HG03280 (cell line): ENCODE data around the gene TRAF6.
A peak's percentile ranks its signal among the peaks of the same experiment; 100 is the strongest.

Experiments used
- ATAC-seq: cut with Tn5 transposase; IDR thresholded peaks from one replicate; pipeline ENCODE4 v1.9.1; 2021; ENCODE audit warnings: mild to moderate bottlenecking, moderate library complexity; ENCODE audit not compliant: unreplicated experiment

TRAF6 gene

DNA sequence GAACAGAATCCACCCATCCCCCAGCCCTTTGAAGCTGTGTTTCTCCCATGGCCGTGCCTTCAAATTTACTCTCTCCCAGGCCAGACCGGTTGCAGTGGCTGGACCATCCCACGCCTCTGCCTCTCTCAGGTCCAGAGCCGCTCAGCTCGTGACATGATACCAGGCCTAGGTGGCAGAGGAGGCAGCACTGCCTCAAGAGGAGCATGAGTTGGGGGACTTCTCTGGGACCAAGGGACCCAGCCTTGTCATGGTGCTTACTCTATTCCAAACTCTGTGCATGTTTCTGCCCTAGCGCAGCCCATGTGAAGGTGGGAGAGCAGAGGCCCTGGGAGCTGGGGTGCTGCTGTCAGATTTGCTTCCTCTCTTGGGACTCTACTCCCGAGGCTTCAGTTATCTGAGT lies 51.0 kb downstream of the TRAF6 start:
- ATAC-seq, result no peak

DNA sequence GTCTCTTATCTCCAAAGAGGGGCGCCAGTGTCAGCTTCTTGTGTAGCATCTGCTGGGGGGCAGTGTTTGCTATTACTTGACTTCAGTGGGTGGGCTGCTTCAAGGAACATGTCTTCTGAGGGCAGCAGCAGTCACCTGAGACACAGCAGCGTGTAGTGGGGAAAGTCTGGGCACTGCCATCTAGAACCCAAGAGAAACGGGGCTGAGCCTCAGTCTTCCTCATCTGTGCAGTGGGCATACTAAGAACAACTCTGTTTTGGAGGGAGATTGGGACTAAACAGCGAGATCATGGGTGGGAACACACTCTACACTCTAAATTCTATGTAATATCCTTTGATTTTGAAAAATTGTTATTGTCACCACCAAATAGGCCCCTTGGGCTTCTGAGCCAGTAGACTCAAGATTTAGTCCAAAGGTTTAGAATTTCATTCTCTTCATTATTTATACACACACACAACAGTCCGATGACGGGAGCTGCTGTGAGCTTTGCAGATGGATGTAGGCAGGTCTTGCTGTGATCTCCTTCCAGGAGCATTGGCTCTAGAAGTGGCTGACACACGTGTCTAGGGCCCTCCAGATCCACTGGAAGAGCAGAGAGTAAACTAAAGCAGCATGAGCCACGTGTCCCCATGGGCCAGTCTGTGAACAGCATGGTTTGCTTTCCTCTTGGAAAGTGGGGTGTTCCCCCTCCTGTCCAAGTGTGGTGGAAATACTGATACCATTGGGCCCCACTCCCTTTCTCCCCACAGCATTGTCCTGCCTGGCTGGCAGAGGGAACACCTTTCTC lies 51.8 kb downstream of the TRAF6 start:
- ATAC-seq, result no peak

GRCh38 chr11:36456156-36456555 lies 53.9 kb downstream of the TRAF6 start:
- ATAC-seq, result no peak

DNA sequence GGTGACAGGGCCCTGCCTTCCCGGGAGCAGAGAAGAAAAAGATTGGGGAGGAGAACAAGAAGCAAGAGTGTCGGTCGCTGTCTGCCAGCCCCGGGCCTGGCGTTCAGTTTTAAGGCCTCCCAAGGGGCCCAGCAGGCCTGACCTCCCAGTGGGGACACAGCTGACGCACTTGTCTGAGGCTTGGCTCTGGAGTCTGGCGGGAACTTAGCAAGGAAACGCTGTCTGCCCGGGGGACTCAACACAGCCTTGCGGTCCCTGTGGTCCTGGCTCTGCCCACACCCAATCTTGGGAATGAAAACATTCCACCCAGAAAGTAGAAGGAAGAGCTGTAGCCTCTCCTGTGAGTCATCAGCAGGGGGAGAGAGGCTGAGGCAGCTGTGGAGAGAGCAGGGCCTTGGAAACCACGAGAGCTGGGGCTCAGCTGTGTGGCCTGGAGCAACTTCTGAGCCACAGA lies 54.4 kb downstream of the TRAF6 start:
- ATAC-seq, result no peak

DNA sequence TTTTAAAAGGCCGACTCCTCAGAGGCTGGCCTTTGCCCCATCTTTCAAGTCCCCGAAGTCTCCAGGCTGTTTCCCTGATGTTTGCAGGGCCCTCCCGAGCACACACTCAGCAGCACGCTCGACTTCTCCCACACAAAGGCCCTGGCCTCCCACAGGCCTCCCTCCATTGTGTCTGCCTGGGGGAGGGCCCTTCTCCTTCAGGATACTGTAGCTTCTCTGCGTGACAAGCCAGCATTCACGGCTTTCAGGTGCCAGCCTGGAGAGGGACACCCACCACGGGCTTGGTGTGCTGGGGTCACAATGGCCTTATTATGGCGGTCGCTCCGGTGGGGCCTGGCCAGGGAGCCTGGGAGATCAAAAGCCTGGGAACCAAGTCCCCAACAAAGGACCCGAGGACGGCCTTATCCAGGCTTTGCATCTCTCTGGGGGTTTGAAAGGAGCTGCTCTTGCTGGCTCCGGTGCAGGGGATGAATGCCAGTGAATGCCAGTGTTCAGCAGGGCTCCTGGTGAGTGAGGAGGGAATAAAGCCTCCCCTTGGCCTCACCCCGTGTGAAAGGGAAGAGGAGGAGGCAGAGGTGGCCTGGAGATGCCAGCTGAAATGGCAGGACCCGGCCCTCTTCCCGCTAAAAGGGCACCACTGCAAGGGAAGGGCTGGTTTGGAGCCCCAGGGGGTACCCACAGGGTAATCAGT lies 55.0 kb downstream of the TRAF6 start:
- no peak for ATAC-seq

- no peak for ATAC-seq
Observed at GRCh38 chr11:36454551-36454940, 55.5 kb downstream of the TRAF6 start.

DNA sequence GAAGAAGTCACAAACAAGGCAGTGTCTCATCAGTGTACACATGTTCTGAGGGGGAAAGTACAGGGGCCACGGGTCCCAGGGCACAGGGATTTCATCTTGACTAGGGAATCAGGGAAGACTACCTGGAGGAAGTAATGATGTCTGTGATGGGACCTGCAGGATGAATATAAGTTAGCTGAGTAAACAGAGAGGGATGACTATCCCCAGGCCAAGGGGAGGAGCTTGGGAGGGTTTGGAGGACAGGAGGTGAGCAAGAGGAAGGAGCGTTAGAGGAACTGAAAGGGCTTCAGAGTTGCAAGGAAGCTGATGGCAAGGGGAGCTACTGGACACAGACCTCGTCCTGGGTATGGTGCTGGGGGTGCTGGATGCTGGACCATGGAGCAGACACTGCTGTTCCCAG lies 56.4 kb downstream of the TRAF6 start:
- ATAC-seq, result no peak

- ATAC-seq, result no peak
Observed at GRCh38 chr11:36452961-36453360, 57.1 kb downstream of the TRAF6 start.

GRCh38 chr11:36452236-36452940 lies 57.7 kb downstream of the TRAF6 start:
- ATAC-seq, result no peak

DNA sequence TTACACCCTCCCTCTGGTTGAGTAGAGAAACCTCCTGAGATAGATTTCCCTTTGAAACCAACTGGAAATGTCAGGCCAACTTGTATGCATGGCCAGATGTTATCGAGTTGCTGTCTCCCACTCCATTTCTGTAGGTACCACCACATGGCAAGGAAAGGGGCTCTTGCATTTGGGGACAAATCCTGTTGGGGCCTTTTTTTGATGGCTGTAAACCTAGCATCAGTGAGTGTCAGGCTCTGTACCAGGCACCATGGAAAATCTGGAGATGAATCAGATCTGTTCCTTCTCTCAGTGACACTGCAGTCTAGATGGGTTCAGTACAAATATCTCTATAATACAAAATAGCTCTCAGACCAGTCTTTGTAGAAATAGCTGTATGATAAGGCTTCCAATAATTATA lies 58.4 kb downstream of the TRAF6 start:
- no peak for ATAC-seq

DNA sequence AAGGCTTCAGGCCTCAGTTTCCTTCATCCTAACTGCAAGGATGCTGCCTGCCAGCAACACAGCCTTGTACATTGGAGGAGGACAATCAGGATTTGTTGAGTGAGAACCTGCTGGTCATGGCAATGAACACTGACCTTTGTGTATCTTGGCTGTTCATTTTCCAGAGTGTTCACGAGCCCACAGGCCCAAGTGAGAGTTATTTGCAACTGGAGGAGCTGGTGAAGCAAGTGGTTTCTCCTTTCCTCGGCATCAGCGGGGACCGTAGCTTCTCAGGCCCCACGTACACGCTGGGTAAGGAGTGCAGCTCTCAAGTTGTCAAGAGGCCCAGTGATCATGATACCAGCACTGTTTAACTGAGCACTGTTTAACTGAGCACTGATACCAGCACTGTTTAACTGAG lies 59.0 kb downstream of the TRAF6 start:
- no peak for ATAC-seq

GRCh38 chr11:36450110-36450572 lies 59.9 kb downstream of the TRAF6 start:
- ATAC-seq, result no peak

GRCh38 chr11:36449561-36450096 lies 60.4 kb downstream of the TRAF6 start:
- ATAC-seq, result no peak

GRCh38 chr11:36447947-36448346 lies 62.1 kb downstream of the TRAF6 start:
- no peak for ATAC-seq

GRCh38 chr11:36447514-36447913 lies 62.6 kb downstream of the TRAF6 start:
- no peak for ATAC-seq

DNA sequence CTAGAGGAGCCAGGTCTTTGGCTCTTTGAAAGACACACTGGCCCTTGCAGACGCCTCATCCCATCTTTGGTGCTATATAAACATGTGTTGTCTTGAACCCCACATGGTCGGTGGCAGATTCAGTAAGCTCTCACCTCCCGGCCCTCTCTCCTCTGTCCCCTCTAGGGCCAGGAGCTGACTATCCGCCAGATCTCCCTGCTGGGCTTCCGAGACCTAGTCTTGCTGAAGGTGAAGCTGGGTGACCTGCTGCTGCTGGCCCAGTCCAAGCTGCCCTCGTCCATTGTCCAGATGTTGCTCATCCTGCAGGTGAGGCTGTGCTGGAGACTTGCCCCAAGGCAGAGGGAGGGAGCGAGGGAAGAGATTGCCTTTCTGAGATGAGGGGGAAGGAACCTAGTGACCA lies 63.9 kb downstream of the TRAF6 start:
- no peak for ATAC-seq

GRCh38 chr11:36443661-36444060 lies 66.4 kb downstream of the TRAF6 start:
- no peak for ATAC-seq

DNA sequence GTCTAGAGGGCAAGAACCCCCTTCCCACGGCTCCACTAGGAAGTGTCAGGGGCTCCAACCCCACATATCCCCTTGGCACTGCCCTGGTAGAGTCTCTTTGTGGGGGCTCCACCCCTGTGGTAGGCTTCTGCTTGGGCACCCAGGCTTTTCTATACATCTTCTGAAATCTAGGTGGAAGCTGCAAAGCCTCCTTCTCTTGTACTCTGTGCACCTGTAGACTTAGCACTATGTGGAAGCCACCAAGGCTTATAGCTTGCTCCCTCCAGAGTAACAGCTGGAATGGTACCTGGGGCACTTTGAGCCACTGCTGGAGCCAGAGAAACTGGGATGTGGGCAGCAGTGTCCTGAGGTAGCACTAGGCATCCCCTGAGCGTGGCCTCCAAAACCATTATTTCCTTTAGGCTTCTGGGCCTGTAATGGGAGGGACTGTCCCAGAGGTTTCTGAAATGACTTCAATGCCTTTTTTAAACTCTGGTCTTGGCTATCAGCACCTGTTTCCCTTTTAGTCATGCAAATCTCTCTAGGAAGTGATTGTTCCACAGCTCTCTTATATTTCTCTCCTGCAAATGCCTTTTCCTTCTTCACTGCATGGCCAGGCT lies 68.4 kb downstream of the TRAF6 start:
- ATAC-seq, result peak; percentile 83

- no peak for ATAC-seq
Observed at GRCh38 chr11:36438126-36438525, 71.9 kb downstream of the TRAF6 start.

DNA sequence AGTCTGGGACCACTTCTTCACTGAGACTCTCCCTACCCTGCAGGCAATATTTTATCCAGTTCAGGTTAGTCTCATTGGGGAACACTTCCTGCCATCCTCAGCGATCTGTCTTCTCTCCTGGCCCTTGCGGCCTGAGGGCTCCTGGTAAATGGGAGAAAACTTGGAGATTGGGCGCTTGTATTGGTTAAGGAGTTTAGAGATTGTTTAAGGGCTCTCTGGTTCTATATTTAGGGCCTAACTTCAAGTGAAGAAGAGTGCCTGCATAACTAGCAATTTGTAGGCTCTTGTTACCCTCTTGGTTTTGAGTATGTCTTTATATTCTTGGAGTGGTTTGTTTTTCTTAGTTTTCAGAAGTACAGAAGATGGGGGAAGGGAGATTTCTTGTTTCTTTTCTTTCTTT lies 72.7 kb downstream of the TRAF6 start:
- ATAC-seq, result no peak
